Immature natural killer cell (primary cell): ENCODE measurements around the gene ZBED2. TPM values are rescaled to one million over a fixed set of nuclear protein-coding genes. Genes with fewer than 3 reads are reported as not detected.

ENCODE experiments used
- DNase-seq, 3 donors: peaks; one replicate each; pipeline ENCODE4 v3.0.0; 2022; ENCODE audit warnings: mixed read lengths in 1 of 3
- H3K27ac Mint-ChIP-seq, 6 donors: one replicate each; pipeline ENCODE4 v1.8.0; 2020; ENCODE audit warnings: mixed read lengths in 6 of 6, mild to moderate bottlenecking in 5 of 6, inconsistent platforms in 4 of 6, moderate library complexity in 3 of 6
- H3K27me3 Mint-ChIP-seq, 3 donors: one replicate each; pipeline ENCODE4 v1.8.0; 2020 to 2021; ENCODE audit warnings: low read depth in 3 of 3, mild to moderate bottlenecking in 3 of 3, mixed read lengths in 3 of 3, moderate library complexity in 3 of 3, inconsistent platforms in 1 of 3
- H3K36me3 Mint-ChIP-seq, 3 donors: one replicate each; pipeline ENCODE4 v1.8.0; 2020; ENCODE audit warnings: mixed read lengths in 3 of 3, inconsistent platforms in 2 of 3, mild to moderate bottlenecking in 2 of 3
- H3K4me1 Mint-ChIP-seq, 2 donors: one replicate each; pipeline ENCODE4 v1.8.0; 2020; ENCODE audit warnings: inconsistent platforms in 2 of 2, mild to moderate bottlenecking in 2 of 2, mixed read lengths in 2 of 2, moderate library complexity in 1 of 2
- H3K4me3 Mint-ChIP-seq, 5 donors: one replicate each; pipeline ENCODE4 v1.8.0; 2020; ENCODE audit warnings: mild to moderate bottlenecking in 5 of 5, mixed read lengths in 5 of 5, inconsistent platforms in 3 of 5, moderate library complexity in 3 of 5
- H3K9me3 Mint-ChIP-seq, 6 donors: one replicate each; pipeline ENCODE4 v1.8.0; 2020; ENCODE audit warnings: mild to moderate bottlenecking in 6 of 6, mixed read lengths in 6 of 6, inconsistent platforms in 4 of 6, moderate library complexity in 3 of 6
- polyA plus RNA-seq, 3 donors: library from polyadenylated mRNA; unstranded; fragments of 300-500 nt; fragmentation: Illumina TruSeq; gene quantifications; one replicate each; pipeline ENCODE4 v1.2.3, GENCODE V29; 2021

The ZBED2 gene
- polyA plus RNA-seq, 3 donors from 2014 or later, result 0.50 TPM; not detected in 2

DNA sequence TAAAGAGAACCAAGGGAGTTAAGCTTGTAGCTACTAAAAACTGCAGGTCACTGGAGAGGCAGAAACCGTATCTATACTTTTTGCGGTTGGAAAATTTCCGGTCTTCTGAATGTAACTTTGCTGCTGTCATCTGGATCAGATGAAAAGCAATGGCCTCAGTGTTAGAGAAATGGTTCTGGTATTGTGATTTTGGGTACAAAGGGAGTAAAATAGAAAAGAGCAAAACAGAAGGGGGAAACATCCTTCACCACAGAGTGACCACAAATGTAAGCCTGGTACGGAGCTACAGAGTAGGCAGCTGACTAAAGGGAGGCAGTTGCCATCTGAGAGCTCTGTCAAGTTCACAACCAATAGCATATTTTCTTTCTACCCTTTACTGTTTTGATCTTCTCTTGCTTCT is 47.5 kb downstream of the ZBED2 start:
- Mint-ChIP-seq H3K4me1 (peaks cover 0 to 41% of the 10 kb centered on the region in 2 donors), H3K36me3 (peaks cover 10 to 14% (median 13%) of the 10 kb centered on the region in 3 donors), H3K27ac (no peak overlapping the region), H3K4me3 (no peak overlapping the region), H3K9me3 (no peaks in the 10 kb centered on the region), H3K27me3 (peaks cover 4 to 11% (median 8%) of the 10 kb centered on the region in 3 donors)
- peak; percentile 30 to 53 (median 47) for DNase-seq

DNA sequence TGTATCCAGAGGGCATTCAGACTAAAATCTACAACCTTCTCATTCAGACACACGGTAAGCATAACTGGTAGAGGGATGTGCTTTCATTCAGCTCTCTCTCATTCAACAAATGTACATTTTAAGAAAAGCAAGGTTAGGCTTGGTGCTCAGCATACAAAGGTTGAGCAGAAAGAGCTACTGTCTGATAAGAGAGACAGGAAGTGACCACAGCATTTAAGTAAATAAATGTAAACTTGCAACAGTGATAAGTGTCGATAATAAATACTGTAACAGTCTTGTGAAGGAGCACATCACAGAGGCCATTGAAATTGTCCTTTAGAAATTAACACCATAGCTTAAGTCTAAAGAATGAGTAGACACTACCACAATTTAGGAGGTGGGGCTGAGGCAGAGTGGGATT is 49.8 kb downstream of the ZBED2 start:
- Mint-ChIP-seq H3K27me3 (peaks cover 4 to 15% (median 11%) of the 10 kb centered on the region in 3 donors), H3K36me3 (peaks cover 9 to 10% (median 10%) of the 10 kb centered on the region in 3 donors), H3K9me3 (no peaks in the 10 kb centered on the region), H3K4me1 (peaks cover 0 to 63% of the 10 kb centered on the region in 2 donors), H3K4me3 (peak overlapping the region in 2 of 5 donors; percentile 92 to 95), H3K27ac (peak overlapping the region in 3 of 6 donors; percentile 98 to 99 (median 99))
- DNase-seq, result no peak

Other genes with a start within 250 kb of the ZBED2 start
- gene CD96, start 53.1 kb downstream of the ZBED2 start, polyA plus RNA-seq, result 100 to 1,000 TPM; 206 to 251 (median 217) TPM
- gene PLCXD2, start 79.3 kb upstream of the ZBED2 start, polyA plus RNA-seq, result 1 to 10 TPM in 2 of 3 donors, under 1 TPM in 1; 0.93 to 5.4 (median 2.2) TPM